NCI-H1105 treated with DMSO at 0.1 percent for 48 hours (cell line): ENCODE data around the gene ECT2.
A peak's percentile ranks its signal among the peaks of the same experiment; 100 is the strongest.
"Not testable (repeated sequence)": the region's sequence is repeated elsewhere in the genome, so short reads cannot be mapped to it uniquely, and the experiment has no call there.

Source experiments
- DNase-seq: peaks from one replicate; lab custom pipeline; 2025; lab: John Stamatoyannopoulos, UW

Gene ECT2

DNA sequence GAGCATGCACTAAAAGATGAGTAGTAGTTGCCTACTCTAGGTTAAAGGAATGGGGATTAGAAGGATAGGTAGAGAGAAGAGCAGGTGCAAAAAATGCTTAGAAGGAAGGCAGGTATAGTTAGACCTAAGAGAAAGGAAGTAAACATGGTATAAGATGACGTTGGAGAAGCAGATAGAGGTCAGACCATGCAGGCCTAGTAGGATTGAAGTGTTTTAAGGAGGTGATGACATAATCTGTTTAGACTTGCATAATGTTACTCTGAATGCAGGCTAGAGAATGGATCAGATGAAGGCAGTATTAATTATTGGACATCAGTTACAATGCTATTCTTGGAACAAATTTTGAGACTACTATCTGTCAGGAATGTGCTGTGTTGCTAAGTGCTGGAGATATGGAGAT, 11.1 kb upstream of the ECT2 start:
- no peak for DNase-seq

DNA sequence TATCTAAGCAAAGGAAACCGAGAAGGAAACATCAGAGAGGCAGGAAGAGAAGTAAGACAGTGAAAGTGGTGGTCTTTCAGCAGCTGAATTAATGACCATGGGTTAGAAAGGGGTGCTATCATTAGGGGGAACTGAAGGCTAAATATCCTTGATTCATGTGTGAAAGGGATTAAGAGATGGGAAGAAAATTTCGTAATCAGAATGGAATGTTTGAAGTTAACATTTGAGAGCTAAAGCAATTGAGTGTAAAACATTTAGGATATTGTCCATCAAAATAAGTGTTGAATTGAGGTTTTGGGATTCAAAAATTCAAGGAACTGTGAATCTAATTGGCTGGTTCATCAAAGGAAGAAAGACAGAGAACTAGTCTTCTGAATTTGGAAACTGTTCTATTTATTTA, 4.1 kb upstream of the ECT2 start:
- DNase-seq = no peak

DNA sequence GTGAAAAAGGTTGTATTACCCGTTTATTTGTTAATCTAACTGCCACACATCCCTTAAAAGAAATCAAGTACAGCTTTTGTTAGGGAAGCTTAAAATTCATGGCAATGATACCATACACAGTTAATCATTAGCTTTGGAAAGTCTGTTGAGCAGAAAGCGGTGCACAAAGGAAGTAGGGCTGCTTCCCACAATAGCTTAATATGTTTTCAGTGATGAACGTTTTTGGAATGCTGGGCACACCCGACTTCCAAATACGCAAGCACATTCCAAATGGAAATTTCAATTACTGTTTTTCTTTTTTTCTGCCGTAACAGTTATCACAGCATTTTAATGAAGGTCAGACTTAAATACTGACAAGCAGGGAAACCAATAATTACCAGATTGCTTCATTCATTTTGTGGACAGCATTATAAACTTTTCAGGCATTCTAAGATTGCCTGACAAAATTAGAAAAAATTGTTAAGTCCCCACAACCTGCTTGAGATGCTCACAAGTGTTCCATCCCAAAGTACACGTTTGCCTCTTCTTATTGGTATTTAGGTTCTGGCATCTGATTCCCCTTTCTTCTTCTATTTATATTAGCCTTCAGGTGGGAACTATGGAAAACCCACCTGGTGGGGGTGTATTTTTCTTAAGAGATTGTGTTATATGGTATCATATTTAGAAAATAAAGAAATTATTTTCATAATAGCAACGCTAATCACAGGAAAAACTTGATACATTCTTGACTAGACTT, 1.1 kb upstream of the ECT2 start:
- peak; percentile 12 for DNase-seq

- DNase-seq = no peak
Observed at GRCh38 chr3:172750069-172750367, 508 bp upstream of the ECT2 start.

DNA sequence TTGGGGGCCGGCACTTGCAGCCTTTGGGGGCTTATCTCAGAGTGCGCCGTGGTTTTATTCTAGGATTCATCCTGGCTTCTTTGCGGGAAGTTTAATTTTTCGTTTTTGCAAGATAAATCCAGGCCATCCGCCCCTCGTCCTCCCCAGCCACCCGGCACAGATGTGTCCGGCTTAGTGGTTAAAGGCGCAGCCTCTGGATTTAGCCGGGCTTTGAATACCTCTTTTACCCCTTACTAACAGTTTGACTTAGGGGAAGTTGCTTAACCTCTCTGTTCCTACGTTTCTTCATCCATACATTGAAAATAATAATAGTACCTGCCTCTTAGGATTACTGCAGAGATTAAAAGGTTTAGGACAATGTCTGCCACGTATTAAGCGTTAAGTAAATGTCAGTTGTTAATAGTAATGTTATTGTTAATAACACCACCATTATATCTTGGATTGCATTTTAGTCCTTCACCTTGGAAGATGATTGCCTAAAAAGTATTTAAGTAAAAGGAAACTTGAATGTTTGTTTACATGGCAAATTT, 714 bp downstream of the ECT2 start:
- DNase-seq = peak; percentile 81

GRCh38 chr3:172752651-172753050, 2.1 kb downstream of the ECT2 start:
- no peak for DNase-seq

GRCh38 chr3:172753125-172753524, 2.6 kb downstream of the ECT2 start:
- DNase-seq = no peak

GRCh38 chr3:172760416-172760815, 9.9 kb downstream of the ECT2 start:
- not testable (repeated sequence) for DNase-seq

DNA sequence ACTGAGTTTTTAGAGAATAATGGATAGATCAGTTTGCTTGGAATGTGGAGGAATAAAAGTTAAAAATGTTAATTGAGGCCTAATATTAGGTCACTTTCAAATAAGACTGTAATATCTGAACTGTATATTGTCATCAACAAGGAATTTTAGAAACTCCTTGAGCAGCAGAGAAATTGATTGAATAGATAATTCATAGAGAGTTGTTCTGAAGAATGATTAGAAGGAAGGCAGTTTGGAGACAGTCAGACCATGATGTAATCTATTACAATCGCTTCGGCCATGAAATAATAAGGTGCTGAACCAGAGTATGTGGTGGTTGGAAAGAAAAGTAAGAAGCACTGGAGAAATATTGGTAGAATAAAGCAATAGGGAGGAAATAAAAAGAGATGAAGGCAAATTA, 15.7 kb downstream of the ECT2 start:
- no peak for DNase-seq

DNA sequence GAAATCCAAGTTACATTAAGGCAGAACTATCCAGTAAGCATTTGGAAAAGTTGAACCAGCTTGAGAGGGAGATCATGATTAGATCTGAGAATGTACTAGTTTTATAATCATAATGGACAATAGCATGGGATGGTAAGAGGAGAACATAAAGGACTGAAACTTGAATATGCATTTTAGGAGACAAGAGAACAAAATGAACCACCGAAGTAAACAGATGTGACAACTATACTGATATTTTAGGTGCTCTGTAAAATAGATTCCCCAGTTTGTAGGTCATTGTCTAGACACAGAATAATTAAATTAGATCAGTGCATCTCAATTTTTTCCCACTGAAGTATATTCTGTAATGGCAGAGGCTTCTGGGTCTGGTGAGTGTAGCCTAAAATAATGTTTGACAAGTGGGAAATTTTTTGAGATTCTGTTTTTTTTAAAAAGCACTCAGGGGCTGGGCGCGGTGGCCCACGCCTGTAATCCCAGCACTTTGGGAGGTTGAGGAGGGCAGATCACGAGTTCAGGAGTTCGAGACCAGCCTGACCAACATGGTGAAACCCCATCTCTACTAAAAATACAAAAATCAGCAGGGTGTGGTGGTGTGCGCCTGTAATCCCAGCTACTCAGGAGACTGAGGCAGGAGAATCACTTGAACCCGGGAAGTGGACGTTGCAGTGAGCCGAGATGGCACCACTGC, 16.3 kb downstream of the ECT2 start:
- DNase-seq = no peak

- no peak for DNase-seq
Observed at GRCh38 chr3:172770382-172770781, 19.9 kb downstream of the ECT2 start.

GRCh38 chr3:172771672-172772071, 21.1 kb downstream of the ECT2 start:
- no peak for DNase-seq

GRCh38 chr3:172776049-172776717, 25.7 kb downstream of the ECT2 start:
- no peak for DNase-seq

DNA sequence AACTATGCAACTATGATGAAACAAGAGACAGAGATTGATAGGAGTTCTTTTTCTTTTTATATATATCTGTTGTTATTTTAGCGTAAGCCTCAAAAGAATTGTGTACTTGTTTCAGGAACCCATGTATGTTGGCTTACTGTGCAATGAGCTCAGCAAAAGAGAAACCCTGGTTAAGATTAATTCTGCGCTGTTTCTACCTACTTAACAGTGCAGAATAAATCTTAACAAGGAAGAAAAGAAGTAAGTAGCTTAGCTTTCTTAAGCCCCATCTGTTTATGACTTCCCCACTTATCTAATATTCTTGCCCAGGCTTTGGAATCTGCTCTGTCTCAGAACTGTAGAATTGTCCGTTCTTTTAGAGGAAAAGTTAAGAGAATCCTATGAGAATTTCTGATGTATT, 27.4 kb downstream of the ECT2 start:
- DNase-seq = no peak

- DNase-seq = peak; percentile 19
Observed at GRCh38 chr3:172782235-172782634, 31.7 kb downstream of the ECT2 start.

GRCh38 chr3:172786036-172786435, 35.5 kb downstream of the ECT2 start:
- DNase-seq = no peak

DNA sequence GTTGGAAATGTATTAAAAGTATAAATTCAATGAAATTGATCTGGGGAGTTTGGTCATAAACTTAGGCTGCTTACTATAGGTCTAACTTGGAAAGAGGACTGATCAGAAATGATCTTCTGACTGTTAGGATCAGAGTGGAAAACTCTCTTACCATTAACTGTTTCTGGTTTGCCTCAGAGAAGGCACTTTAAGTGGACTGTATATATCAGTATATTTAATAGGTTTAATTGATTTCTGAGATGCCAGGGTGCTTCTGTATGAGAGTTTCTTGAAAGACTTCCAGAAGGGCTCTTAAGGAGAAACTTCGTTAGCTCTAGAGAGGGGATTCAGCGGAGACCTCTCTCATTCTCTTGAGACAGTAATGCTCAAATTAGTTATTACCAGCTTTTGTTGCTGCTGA, 36.5 kb downstream of the ECT2 start:
- no peak for DNase-seq

DNA sequence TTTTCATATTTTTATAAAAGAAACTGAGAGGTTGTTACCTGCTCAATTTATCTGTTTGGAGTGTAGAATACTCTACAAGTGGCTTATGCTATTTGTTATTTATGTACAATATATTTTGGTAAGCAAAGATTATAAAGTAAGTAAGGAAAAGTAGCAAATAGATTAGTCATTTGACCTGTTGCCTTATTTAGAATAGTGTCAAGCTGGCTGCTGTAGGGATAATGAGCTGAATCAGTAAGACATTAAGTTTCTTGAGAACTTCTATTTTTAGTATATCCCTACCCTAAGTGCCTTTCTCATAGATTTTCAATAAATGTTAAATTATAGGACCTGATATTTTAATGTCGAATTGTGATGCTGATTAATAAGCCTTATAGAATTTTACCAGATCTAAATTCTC, 37.2 kb downstream of the ECT2 start:
- no peak for DNase-seq

GRCh38 chr3:172799246-172799645, 48.7 kb downstream of the ECT2 start:
- no peak for DNase-seq

GRCh38 chr3:172800156-172800555, 49.6 kb downstream of the ECT2 start:
- DNase-seq = no peak

GRCh38 chr3:172803489-172803888, 53.0 kb downstream of the ECT2 start:
- no peak for DNase-seq

DNA sequence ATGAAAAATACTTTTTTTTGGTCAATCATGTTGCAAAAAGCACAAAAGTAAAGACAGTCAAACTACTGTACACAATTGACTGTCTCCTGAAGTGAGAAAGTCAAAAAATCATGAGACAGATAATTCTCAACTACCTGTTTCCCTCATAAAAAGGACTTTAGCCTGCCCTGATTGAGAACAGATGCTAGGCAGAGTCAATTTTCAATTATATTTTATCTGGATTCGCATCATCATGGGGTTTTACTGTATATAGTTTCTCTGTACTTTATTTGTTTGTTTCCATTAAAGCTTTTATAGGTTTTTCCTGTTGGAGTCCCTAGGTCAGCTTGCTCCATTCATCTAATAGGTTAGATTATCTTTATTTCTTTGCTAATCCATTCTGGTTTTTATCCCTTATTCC, 53.8 kb downstream of the ECT2 start:
- DNase-seq = no peak

DNA sequence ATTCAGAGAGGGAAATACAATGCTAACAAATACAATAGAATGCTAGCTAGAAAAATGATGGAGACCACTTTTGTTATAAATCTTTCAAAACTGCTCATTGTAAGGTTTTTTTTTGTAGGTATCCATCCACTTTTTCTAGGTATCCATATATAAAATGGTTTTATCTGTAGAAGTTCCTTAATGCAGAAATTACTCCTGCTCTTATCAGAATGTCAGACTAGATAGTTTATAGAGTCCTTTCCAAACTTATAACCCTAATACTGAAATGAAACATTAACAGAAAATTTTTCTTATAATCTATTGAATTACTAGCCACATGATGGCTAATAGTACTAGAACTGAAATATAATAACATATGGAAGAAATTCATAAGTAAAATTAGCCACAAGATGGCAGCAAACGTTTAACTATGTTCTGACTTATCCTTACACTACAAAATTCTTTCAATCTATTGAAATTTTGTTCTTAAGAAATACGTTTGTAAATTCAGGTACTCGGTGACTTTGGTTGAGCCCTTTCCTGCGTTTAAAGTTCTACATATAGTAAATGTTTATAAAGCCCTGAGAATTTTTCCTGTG, 58.5 kb downstream of the ECT2 start:
- DNase-seq = peak; percentile 82
